TTC549 (cell line): ENCODE results near the gene BICD2.

ENCODE experiments used
- FAIRE-seq: peaks from 2 replicates; lab custom pipeline; 2012; peaks lifted over from hg19 to GRCh38; lab: Jason Lieb, UNC

BICD2 gene

GRCh38 chr9:92747459-92748232, 17.0 kb downstream of the BICD2 start:
- FAIRE-seq: no peak

- FAIRE-seq: no peak
Observed at GRCh38 chr9:92746567-92747458, 17.8 kb downstream of the BICD2 start.

GRCh38 chr9:92745881-92746280, 18.8 kb downstream of the BICD2 start:
- FAIRE-seq: no peak

DNA sequence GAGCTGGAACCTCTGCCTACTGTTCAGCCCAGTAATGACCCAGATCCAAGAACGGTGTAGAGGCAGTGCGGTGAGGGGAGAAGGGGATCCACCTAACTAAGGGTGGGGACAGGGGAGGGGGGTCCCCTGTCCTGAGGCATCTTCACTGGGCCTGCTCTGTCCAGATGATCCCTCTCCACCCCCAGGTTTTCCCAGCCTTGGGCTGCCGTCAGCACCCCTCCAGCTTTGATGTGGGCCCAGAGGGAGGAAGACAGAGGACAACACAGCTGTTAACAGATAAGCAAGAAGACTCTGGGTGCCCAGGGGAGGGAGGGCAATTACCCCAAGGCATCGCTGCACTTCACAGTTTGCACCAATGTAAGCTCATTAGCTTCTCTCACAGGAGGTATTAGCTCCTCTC, 19.3 kb downstream of the BICD2 start:
- FAIRE-seq: no peak

DNA sequence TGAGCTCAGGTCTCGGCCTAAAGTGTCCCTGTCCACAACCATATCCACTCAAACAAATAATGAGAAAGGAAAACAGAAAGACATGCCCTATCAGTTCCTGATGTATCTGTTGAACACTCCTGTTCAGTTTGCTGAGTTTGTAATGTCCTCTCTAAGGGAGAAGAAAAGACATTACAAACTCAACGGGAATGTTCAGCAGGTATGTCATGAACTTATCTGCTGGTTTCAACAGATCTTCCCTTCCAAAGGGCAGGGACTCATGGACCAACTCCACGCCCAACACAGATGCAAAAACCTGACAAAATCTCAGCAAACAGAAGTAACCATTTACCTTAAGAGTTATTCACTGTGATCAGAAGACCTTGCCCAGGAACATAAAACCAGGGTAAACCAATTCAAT, 23.7 kb downstream of the BICD2 start:
- FAIRE-seq: no peak

DNA sequence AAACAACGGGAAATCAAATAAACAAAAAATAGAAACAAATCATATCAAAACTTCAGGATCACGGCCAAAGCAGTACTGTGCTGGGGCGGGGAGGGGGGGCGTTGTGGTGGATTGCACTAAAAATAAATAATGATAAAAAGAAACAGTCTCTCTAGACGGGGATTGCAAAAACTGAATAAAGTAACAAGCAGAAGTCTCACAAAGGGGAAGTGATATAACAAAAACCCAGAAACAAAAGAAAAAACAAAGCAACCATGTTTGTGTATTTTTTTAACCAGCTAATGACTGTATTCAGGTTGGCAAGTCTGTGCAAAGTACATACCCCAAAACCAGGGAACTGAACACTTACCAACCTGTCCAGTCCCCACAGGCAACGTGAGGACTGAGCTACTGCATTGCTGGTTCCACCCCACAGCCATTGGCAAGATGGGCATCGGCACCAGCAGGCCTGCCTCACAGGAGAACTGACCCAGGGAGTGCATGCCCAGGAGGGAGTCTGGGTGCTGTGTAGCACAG, 24.1 kb downstream of the BICD2 start:
- no peak for FAIRE-seq

DNA sequence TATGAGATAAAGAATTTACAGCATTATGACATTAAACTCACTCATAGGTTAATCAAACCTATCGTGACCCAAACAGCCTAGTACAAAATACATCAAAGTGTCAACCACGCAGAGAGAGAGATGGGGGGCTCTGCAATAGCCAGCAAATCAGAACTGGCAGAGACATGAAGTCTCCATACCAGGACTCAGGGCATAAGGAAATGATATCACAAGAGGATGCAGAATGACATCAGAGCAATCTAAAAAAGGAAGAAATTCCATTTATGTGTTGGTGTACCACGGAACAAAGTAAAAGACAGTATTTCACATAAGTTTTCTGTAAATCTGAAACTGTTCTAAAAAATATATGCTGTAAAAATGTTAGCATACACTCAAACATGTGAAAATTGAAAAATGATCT, 24.6 kb downstream of the BICD2 start:
- no peak for FAIRE-seq

- no peak for FAIRE-seq
Observed at GRCh38 chr9:92739346-92739970, 25.2 kb downstream of the BICD2 start.

- no peak for FAIRE-seq
Observed at GRCh38 chr9:92738661-92739081, 26.0 kb downstream of the BICD2 start.

DNA sequence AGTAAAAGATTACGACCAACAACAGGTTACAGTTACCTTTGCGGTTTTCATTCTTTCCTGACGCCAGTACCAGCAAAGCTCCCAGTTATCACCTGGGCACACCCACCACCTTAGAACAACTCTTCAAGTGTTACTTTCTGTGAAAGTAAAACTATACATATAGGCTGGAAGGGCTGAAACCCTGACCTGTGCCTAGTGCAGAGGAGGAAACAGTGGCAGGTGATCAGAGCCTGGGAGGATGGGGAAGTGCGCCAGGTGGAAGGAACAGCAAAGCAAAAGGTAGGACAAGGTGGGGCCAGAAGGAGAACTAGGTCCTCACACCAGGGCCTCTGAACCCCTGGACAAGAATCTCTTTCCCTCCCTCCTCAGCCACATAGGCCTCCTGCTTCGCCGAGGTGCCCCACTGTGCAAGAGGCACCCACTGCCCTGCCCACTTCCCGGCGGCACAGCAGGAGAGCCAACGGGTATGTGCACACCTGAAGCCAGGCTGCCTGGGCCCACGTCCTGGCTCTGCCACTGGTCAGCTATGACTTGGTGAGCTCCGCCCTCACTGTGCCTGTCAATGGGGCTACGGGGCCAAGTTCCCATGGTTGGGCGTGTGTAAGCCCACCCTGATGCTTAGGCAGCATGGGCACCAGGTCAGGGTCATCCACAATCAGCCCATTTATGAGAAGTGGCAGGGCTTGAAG, 26.9 kb downstream of the BICD2 start:
- no peak for FAIRE-seq

GRCh38 chr9:92737216-92737606, 27.4 kb downstream of the BICD2 start:
- FAIRE-seq: no peak

DNA sequence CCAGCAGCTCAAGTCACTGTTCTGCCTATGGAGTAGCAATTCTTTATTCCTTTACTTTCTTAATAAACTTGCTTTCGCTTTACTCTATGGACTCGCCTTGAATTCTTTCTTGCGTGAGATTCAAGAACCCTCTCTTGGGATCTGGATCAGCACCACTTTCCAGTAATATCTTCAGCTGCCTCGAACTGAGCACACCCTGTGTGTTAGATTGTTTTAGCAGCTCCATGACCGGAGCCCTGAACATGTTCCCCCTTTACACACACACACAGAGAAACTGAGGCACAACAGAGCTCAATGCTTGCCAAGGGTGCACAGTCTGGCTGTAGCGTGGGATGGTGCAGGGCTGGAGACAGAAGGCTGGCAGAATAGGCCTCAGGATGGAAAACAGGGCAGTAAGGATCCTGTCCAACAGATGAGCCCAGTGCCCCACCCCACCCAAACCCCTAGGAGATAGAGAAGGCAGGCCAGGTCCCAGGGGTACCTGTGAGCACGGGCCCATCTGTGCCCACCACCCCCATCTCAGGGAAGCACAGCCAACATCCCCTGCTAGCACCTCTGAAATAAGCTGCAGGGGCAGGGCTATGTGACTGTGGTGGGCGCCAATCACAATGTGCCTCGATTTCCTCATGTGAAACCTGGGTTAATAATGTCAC, 27.9 kb downstream of the BICD2 start:
- FAIRE-seq: no peak

DNA sequence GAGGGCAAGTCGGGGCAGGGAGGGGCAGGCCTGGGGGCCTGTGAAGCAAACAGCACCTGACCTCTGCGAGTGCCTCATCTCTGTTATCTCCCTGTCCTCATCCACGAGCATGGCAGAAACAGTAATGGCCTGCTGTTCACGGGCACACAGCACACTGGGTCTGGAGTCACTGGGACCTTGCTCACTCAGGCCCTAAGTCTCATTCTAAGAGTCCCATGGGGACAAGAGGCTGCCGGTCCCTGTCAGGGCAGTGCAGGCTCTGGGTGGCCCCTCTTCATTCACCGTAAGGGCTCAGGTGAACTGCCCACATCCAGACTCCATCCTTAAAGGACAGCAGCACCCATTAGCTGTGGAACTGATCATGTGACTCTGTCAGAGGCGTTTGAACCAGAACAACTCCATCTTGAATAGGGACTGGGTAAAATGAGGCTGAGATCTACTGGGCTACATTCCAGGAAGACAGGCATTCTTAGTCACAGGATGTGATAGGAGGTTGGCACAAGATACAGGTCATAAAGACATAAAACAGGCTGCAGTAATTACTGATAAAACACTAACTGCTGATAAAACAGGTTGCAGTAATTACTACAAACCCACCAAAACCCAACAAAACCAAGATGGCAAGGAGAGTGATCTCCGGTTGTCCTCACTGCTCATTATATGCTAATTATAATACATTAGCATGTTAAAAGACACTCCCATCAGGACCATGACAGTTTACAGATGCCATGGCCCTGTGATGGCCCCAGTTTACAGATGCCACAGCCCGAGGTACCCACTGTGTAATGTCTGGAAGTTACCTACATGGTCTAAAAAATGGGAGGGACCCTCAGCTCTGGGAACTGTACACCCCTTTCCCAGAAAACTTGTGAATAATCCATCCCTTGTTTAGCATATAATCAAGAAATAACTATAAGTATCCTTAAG, 28.7 kb downstream of the BICD2 start:
- no peak for FAIRE-seq

DNA sequence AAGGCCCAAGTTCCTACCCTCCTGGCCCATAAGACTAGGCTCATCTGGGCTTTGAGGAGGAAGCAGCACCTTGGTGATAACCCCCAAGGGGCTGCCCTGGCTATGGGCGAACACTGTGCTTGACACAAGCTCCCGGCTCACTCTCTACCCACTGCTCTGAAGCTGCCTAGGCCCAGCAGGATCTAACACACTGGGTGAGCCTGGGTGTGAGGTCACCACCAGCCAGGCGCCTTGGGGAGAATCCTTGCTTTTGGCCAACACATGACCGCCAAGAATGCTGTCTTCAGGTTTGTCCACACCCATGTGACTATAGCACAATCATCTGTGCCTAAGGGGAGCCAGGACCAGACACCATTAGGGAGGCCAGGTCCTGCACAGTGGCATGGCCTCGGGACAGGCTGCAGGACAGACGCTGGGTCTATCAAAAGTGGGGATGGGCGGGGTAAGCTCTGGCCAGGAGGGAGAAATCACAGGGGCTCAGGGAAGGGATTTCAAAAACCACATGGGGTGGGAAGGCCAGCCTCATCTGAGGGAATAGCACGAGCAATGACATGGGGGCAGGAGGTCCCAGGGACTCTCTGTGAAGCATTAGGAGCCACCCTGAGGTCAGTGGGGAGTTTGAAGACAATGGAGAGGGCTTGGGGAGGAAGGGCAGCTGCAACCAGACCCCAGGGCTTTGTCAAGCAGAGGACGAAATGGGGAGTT, 29.6 kb downstream of the BICD2 start:
- FAIRE-seq: no peak

DNA sequence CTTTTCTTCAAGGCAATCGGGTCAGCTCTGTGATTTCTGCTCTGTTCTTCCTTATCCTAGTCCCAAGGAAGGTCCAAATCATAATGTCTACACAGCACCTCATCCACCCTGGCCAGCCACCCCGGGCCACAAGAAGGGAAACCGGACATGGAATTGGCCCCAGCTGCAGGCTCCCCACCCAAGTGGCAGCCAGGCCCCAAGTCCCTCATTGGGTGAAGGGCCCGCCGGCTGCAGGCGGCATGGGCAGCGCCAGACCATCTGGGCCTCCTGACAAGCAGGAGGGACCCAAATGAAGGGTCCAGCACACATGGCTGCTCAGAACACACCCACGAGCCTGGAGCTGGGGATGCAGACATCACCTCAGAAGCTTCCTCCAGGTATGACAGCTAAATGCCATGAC, 33.7 kb downstream of the BICD2 start:
- FAIRE-seq: no peak

DNA sequence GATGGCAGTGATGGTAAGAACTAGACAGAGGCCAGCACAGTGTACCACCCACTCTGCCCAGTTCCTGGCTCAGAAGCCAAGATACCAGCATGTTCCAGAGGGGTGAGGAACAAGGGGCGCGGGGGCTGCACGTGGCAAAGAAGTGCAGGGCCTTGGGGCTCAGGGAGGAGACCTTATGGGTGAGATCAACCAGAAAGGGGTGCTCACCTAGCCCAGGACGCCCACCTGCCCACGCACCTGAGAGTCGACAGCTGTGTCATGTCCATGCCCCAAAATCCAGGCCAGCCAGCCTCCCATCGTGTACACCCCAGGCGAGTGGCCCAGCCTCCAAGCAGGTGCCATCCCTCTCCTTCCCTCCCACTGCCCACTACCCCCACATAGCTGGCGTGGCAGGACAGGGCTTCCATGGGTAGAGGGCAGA, 34.9 kb downstream of the BICD2 start:
- FAIRE-seq: no peak

GRCh38 chr9:92728831-92729734, 35.5 kb downstream of the BICD2 start:
- no peak for FAIRE-seq
